Uterus (tissue), 2 donors: ENCODE data around the gene MAN2B2.

ENCODE experiments used
- CTCF ChIP-seq, 4 experiments: fragments of 200-600 bp in 2 of 4; fragments of 450-650 bp in 2 of 4; sonication (generic) in 2 of 4; IDR thresholded peaks; one replicate each; pipeline ENCODE4 v1.5.1; 2016 to 2019; ENCODE audit warnings: antibody characterized with exemption in 4 of 4, mild to moderate bottlenecking in 2 of 4, moderate library complexity in 1 of 4
- POLR2A ChIP-seq, 2 donors: fragments of 450-650 bp; IDR thresholded peaks; one replicate each; pipeline ENCODE4 v1.6.1; 2016; ENCODE audit warnings: antibody characterized with exemption in 2 of 2, mild to moderate bottlenecking in 1 of 2, moderate library complexity in 1 of 2

DNA sequence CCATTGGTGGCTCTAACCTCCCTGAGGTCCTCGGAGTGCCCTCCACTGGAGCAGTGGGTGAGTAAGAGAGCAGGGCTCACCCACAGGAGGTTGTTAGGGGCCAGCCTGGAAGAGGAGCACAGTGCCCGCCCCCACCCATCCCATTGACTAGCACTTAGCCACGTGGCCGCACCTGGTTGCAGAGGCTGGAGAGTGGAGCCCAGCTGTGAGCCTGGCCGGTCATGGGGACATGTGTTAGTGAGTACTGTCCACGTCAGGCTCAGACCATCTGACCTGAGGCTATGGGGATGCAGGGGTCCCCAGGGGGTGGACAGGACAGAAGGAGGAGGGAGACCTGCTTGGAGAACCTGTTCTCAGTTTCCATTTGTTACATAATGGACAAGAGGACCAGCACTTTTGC, 1.4 kb upstream of the MAN2B2 start:
- TF ChIP-seq CTCF (IDR thresholded peaks at IDR 0.05) (no peak), POLR2A (IDR thresholded peaks at IDR 0.05) (no peak)
